HEK293T (cell line): Measurements from ENCODE around the gene PERM1.

Source experiments
- CTCF ChIA-PET: fragments of 350-600 bp; formaldehyde crosslinking; extraction: SDS; loops from one replicate; lab custom pipeline; 2021; ENCODE audit warnings: antibody characterized with exemption, inconsistent platforms; lab: Yijun Ruan, JAX
- POLR2A ChIA-PET: fragments of 350-600 bp; formaldehyde crosslinking; extraction: SDS; loops from one replicate; lab custom pipeline; 2020; ENCODE audit warnings: antibody characterized with exemption, inconsistent platforms; lab: Yijun Ruan, JAX
- DNase-seq: peaks from one replicate; pipeline ENCODE4 v3.0.0; 2012; ENCODE audit warnings: mixed read lengths; ENCODE audit errors: extremely low spot score
- ARNT ChIP-seq: fragments of 450-650 bp; IDR thresholded peaks from 2 replicates; pipeline ENCODE4 v1.6.1; 2017; ENCODE audit warnings: mild to moderate bottlenecking
- BHLHE40 ChIP-seq: fragments of 450-650 bp; IDR thresholded peaks from 2 replicates; pipeline ENCODE4 v1.6.1; 2016; ENCODE audit warnings: mild to moderate bottlenecking, moderate library complexity, borderline replicate concordance
- CTBP1 ChIP-seq: fragments of 450-650 bp; IDR thresholded peaks from 2 replicates; pipeline ENCODE4 v1.6.1; 2016; ENCODE audit warnings: borderline replicate concordance
- ELF4 ChIP-seq: fragments of 450-650 bp; IDR thresholded peaks from 2 replicates; pipeline ENCODE4 v1.6.1; 2017; ENCODE audit warnings: antibody characterized with exemption
- FOXA1 ChIP-seq: fragments of 450-650 bp; IDR thresholded peaks from 2 replicates; pipeline ENCODE4 v1.6.1; 2016; ENCODE audit warnings: mild to moderate bottlenecking
- FOXK2 ChIP-seq: fragments of 450-650 bp; IDR thresholded peaks from 2 replicates; pipeline ENCODE4 v1.6.1; 2016; ENCODE audit warnings: mild to moderate bottlenecking
- FOXM1 ChIP-seq: fragments of 450-650 bp; IDR thresholded peaks from 2 replicates; pipeline ENCODE4 v1.6.1; 2017; ENCODE audit warnings: mild to moderate bottlenecking, borderline replicate concordance
- HDGF ChIP-seq: fragments of 450-650 bp; IDR thresholded peaks from 2 replicates; pipeline ENCODE4 v1.6.1; 2017; ENCODE audit warnings: antibody characterized with exemption, borderline replicate concordance
- L3MBTL2 ChIP-seq: fragments of 450-650 bp; conservative IDR thresholded peaks from 2 replicates; pipeline ENCODE4 v1.6.1; 2016; ENCODE audit warnings: mild to moderate bottlenecking
- LEF1 ChIP-seq: fragments of 450-650 bp; IDR thresholded peaks from 2 replicates; pipeline ENCODE4 v1.6.1; 2017; ENCODE audit warnings: mild to moderate bottlenecking, borderline replicate concordance
- NFRKB ChIP-seq: fragments of 450-650 bp; IDR thresholded peaks from 2 replicates; pipeline ENCODE4 v1.6.1; 2016; ENCODE audit warnings: mild to moderate bottlenecking, moderate library complexity
- PKNOX1 ChIP-seq: fragments of 450-650 bp; IDR thresholded peaks from 2 replicates; pipeline ENCODE4 v1.6.1; 2016
- SP1 ChIP-seq: fragments of 450-650 bp; IDR thresholded peaks from 2 replicates; pipeline ENCODE4 v1.6.1; 2017
- SUZ12 ChIP-seq: fragments of 450-650 bp; IDR thresholded peaks from 2 replicates; pipeline ENCODE4 v1.6.1; 2016; ENCODE audit warnings: mild to moderate bottlenecking
- TARDBP ChIP-seq: fragments of 450-650 bp; IDR thresholded peaks from 2 replicates; pipeline ENCODE4 v1.6.1; 2016
- ZNF384 ChIP-seq: fragments of 450-650 bp; IDR thresholded peaks from 2 replicates; pipeline ENCODE4 v1.6.1; 2016

The PERM1 gene

GRCh38 chr1:936348-937264 lies 45.3 kb downstream of the PERM1 start:
- TF ChIP-seq TARDBP = no peak
- TF ChIP-seq FOXA1 = no peak
- DNase-seq = no peak
- CTCF ChIA-PET = no interaction called here
- POLR2A ChIA-PET = interaction anchor here (7.5 kb wide), 1 partner anchor 18 kb away, joined by 61 read pairs; no protein-coding TSS in a partner anchor

- ChIA-PET CTCF (no interaction called here), POLR2A (no interaction called here)
- peak; percentile 80 for DNase-seq
- TF ChIP-seq FOXA1 (no peak), FOXM1 (no peak), CTBP1 (peak; percentile 79), ARNT (0 out of 2 replicates have a peak, but pooled peaks have one; percentile 37), TARDBP (no peak)
Measured at GRCh38 chr1:935751-936231, 46.1 kb downstream of the PERM1 start.

- CTCF ChIA-PET = no interaction called here
Measured at GRCh38 chr1:934991-935750, 46.7 kb downstream of the PERM1 start.

GRCh38 chr1:933603-933940 lies 48.3 kb downstream of the PERM1 start:
- ChIA-PET CTCF (no interaction called here), POLR2A (interaction anchor here (0.9 to 6.4 kb wide), 5 partner anchors 7 to 34 kb away, joined by 3 to 57 read pairs (median 3); no protein-coding TSS in a partner anchor)
- no peak for TF ChIP-seq FOXA1
- TF ChIP-seq TARDBP = no peak
- DNase-seq = no peak

More at GRCh38 chr1:934991-935750, 46.7 kb downstream of the PERM1 start:
- no peak for DNase-seq
- TF ChIP-seq TARDBP (peak; percentile 75), CTBP1 (no peak; the same call in 1 of the 2 replicates), FOXM1 (0 out of 2 replicates have a peak, but pooled peaks have one; percentile 43), L3MBTL2 (peak; percentile 13; the same call in 1 of the 2 replicates), HDGF (no peak), ZNF384 (no peak), LEF1 (no peak)
- POLR2A ChIA-PET = no interaction called here

- POLR2A ChIA-PET = interaction anchor here (0.9 to 6.4 kb wide), 5 partner anchors 8 to 34 kb away, joined by 3 to 57 read pairs (median 3); no protein-coding TSS in a partner anchor
- DNase-seq = no peak
- CTCF ChIA-PET = no interaction called here
- TF ChIP-seq PKNOX1 (no peak), SUZ12 (no peak), LEF1 (no peak), ELF4 (no peak), ARNT (no peak), HDGF (no peak), FOXK2 (no peak), FOXA1 (no peak), NFRKB (no peak), FOXM1 (no peak), L3MBTL2 (no peak), SP1 (no peak), CTBP1 (no peak), ZNF384 (no peak), TARDBP (no peak)
Measured at GRCh38 chr1:932776-933602, 48.9 kb downstream of the PERM1 start.

- ChIA-PET CTCF (interaction anchor here (1.3 kb wide), 1 partner anchor 20 kb away, joined by 3 read pairs; no protein-coding TSS in a partner anchor), POLR2A (interaction anchor here (6.4 kb wide), 1 partner anchor 9 kb away, joined by 57 read pairs; no protein-coding TSS in a partner anchor)
- no peak for TF ChIP-seq FOXK2
- TF ChIP-seq ELF4 = no peak
- no peak for TF ChIP-seq FOXM1
- TF ChIP-seq BHLHE40 = no peak
- no peak for TF ChIP-seq ZNF384
- no peak for TF ChIP-seq TARDBP
- no peak for TF ChIP-seq SUZ12
- TF ChIP-seq ARNT = no peak
- TF ChIP-seq FOXA1 = no peak
- no peak for TF ChIP-seq HDGF
- TF ChIP-seq LEF1 = no peak
- no peak for TF ChIP-seq CTBP1
- no peak for TF ChIP-seq NFRKB
- TF ChIP-seq SP1 = no peak
- no peak for TF ChIP-seq L3MBTL2
- DNase-seq = no peak
Measured at GRCh38 chr1:932173-932510, 49.8 kb downstream of the PERM1 start.
